Mucosa of stomach (tissue), 1 donor: Measurements from ENCODE around the gene PDE4B.

ENCODE experiments used
- H3K27me3 ChIP-seq: one replicate; pipeline ENCODE4 v1.7.0; 2013; ENCODE audit warnings: mild to moderate bottlenecking, low read length; ENCODE audit not compliant: control insufficient read depth, insufficient read depth
- H3K36me3 ChIP-seq: one replicate; pipeline ENCODE4 v1.7.0; 2013; ENCODE audit warnings: low read length; ENCODE audit not compliant: control insufficient read depth, insufficient read depth
- H3K4me1 ChIP-seq: one replicate; pipeline ENCODE4 v1.7.0; 2013; ENCODE audit warnings: mild to moderate bottlenecking, low read length; ENCODE audit not compliant: control insufficient read depth, insufficient read depth
- H3K4me3 ChIP-seq: one replicate; pipeline ENCODE4 v1.7.0; 2013; ENCODE audit warnings: low read length
- H3K9ac ChIP-seq: one replicate; pipeline ENCODE4 v1.7.0; 2013; ENCODE audit warnings: mild to moderate bottlenecking, low read length, moderate library complexity
- H3K9me3 ChIP-seq: one replicate; pipeline ENCODE4 v1.7.0; 2013; ENCODE audit warnings: mild to moderate bottlenecking, low read length, moderate library complexity; ENCODE audit not compliant: control insufficient read depth
- donor health status: Pancreatic carcinoma.

PDE4B gene

GRCh38 chr1:66372522-66373101, 579.9 kb downstream of the PDE4B start:
- no peak overlapping the region for H3K9ac ChIP-seq
- H3K4me1 ChIP-seq: no peaks in the 10 kb centered on the region
- no peaks in the 10 kb centered on the region for H3K36me3 ChIP-seq
- H3K27me3 ChIP-seq: no peaks in the 10 kb centered on the region
- no peak overlapping the region for H3K4me3 ChIP-seq
- H3K9me3 ChIP-seq: no peaks in the 10 kb centered on the region

GRCh38 chr1:66373157-66373591, 580.5 kb downstream of the PDE4B start:
- no peak overlapping the region for H3K9ac ChIP-seq

DNA sequence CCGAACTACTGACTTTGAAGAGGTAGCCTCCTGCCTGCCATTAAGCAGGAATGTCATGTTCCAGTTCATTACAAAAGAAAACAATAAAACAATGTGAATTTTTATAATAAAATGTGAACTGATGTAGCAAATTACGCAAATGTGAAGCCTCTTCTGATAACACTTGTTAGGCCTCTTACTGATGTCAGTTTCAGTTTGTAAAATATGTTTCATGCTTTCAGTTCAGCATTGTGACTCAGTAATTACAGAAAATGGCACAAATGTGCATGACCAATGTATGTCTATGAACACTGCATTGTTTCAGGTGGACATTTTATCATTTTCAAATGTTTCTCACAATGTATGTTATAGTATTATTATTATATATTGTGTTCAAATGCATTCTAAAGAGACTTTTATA, 581.5 kb downstream of the PDE4B start:
- no peak overlapping the region for H3K9ac ChIP-seq
- H3K9me3 ChIP-seq: no peaks in the 10 kb centered on the region
- no peaks in the 10 kb centered on the region for H3K36me3 ChIP-seq
- H3K27me3 ChIP-seq: no peaks in the 10 kb centered on the region
- no peak overlapping the region for H3K4me3 ChIP-seq
- no peaks in the 10 kb centered on the region for H3K4me1 ChIP-seq

More at GRCh38 chr1:66373157-66373591, 580.5 kb downstream of the PDE4B start:
- H3K9me3 ChIP-seq: no peaks in the 10 kb centered on the region
- no peaks in the 10 kb centered on the region for H3K4me1 ChIP-seq
- H3K27me3 ChIP-seq: no peaks in the 10 kb centered on the region
- H3K36me3 ChIP-seq: no peaks in the 10 kb centered on the region
- no peak overlapping the region for H3K4me3 ChIP-seq

DNA sequence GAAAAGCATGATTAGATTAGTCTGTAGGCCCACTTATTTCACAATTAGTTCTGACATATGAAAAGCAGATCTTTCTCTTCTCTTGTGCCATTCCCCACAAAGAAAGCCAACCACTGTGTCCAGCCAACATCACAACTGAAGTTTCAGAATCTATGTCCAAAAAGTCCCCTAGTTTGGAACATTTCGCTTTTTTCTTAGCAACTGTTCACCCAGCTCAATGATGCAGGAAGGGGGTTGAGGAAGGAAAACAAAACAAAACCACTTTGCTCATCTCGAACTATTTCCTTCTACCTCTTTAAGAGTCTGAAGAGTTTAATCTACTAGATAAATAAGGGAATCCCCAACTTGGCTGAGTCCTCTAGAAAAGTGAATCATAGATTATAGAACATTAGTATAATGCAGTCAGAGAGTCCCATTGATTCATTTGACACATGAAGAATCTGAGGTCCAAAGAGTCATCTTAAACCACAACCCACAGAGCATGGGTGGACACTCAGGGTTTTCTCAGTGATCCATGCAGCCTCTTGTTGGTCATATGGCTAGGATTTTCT, 581.9 kb downstream of the PDE4B start:
- Histone ChIP-seq H3K27me3 (no peaks in the 10 kb centered on the region), H3K4me3 (no peak overlapping the region), H3K36me3 (no peaks in the 10 kb centered on the region), H3K4me1 (no peaks in the 10 kb centered on the region), H3K9ac (no peak overlapping the region), H3K9me3 (no peaks in the 10 kb centered on the region)

- H3K4me1 ChIP-seq: no peaks in the 10 kb centered on the region
These were observed 582.4 kb downstream of the PDE4B start for GRCh38 chr1:66375125-66375524.

GRCh38 chr1:66380452-66381212, 587.9 kb downstream of the PDE4B start:
- Histone ChIP-seq H3K36me3 (no peaks in the 10 kb centered on the region), H3K9ac (no peak overlapping the region), H3K9me3 (no peaks in the 10 kb centered on the region), H3K4me3 (no peak overlapping the region), H3K27me3 (no peaks in the 10 kb centered on the region), H3K4me1 (no peaks in the 10 kb centered on the region)

More at GRCh38 chr1:66375125-66375524, 582.4 kb downstream of the PDE4B start:
- H3K9me3 ChIP-seq: no peaks in the 10 kb centered on the region
- H3K9ac ChIP-seq: no peak overlapping the region
- H3K27me3 ChIP-seq: no peaks in the 10 kb centered on the region
- no peaks in the 10 kb centered on the region for H3K36me3 ChIP-seq
- H3K4me3 ChIP-seq: no peak overlapping the region

DNA sequence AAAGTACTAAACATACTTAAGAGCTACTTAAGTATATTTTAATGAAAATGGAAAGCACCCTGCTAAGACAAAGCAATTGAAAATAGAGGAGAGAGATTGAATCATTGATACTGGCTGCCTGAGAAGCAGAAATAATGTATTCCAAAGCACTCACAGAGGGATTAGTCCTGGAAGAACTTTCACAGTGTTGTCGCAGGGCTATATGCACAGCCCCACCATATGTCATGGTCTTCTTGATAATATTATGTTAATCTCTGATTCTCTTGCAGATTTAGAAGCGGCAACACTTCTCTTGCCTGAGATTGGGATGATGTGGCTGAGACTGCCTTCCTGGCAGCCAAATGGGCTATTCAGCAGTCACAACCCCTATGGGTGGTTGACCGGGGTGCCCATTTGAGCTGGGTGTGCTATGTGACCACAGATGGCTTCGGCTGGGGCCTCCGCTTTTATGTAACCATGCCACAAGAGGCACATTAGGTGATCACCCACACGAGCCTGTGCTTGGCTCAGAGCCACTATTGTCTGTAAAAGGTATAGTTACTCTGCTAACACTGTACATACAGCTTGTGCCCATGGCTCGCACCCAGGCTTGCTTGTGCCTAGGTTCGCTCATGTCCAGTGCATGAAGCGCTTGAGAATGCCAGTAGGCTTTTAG, 589.1 kb downstream of the PDE4B start:
- no peaks in the 10 kb centered on the region for H3K9me3 ChIP-seq
- H3K36me3 ChIP-seq: no peaks in the 10 kb centered on the region
- H3K4me1 ChIP-seq: no peaks in the 10 kb centered on the region
- H3K27me3 ChIP-seq: no peaks in the 10 kb centered on the region
- H3K9ac ChIP-seq: no peak overlapping the region
- H3K4me3 ChIP-seq: no peak overlapping the region

GRCh38 chr1:66383168-66383567, 590.5 kb downstream of the PDE4B start:
- Histone ChIP-seq H3K4me3 (no peak overlapping the region), H3K9ac (no peak overlapping the region), H3K36me3 (no peaks in the 10 kb centered on the region), H3K9me3 (no peaks in the 10 kb centered on the region), H3K27me3 (no peaks in the 10 kb centered on the region), H3K4me1 (no peaks in the 10 kb centered on the region)

- no peak overlapping the region for H3K4me3 ChIP-seq
- no peaks in the 10 kb centered on the region for H3K27me3 ChIP-seq
- no peaks in the 10 kb centered on the region for H3K36me3 ChIP-seq
- H3K9me3 ChIP-seq: no peaks in the 10 kb centered on the region
- H3K9ac ChIP-seq: no peak overlapping the region
- no peaks in the 10 kb centered on the region for H3K4me1 ChIP-seq
These were observed 590.9 kb downstream of the PDE4B start for GRCh38 chr1:66383611-66384010.

DNA sequence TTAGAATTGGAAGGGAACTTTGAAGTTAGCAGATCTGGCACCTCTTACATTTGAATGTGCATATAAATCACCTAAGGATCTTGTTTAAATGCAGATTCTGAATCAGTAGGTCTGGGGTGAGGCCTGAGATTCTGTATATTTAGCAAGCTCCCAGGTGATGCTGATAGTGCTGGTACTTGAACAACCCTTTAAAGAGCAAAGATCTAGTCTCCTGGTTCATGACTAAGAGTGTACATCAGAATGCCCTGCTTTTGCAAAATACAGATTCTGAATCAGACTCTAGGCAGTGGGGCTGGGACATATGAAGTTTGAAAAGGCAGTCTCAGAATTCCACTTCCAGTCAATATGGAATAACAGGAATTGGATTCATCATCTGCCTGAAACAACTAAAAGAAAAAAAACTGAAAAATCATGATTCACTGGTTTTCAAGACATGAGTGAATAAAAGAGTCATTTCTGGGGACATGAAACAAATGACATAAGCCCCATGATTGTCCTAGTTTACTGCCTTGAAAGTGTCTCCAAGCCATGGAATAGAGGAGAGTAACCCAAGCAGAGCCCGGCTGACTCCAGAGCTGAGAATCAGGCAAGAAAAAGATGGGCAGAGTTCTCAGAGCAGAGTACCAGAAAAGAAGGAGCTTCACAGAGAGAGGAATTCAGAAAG, 591.7 kb downstream of the PDE4B start:
- Histone ChIP-seq H3K36me3 (no peaks in the 10 kb centered on the region), H3K9me3 (no peaks in the 10 kb centered on the region), H3K4me1 (no peaks in the 10 kb centered on the region), H3K4me3 (no peak overlapping the region), H3K27me3 (no peaks in the 10 kb centered on the region), H3K9ac (no peak overlapping the region)

DNA sequence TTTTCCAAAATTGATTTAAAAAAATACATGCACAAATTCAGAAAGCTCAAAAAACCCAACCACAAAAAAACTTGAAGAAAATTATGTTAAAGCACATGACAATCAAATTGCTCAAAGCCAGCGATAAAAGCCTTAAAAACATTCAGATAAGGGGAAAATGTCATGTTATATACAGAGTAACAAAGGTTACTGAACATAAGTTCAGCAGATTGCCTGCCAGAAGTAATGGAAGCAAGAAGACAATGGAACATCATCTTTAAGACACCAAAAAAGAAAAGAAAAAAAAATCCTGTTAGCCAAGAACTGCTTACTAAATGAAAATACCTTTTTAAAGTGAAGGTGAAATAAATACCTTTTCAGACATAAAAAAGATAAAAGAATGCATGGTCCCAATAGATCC, 594.0 kb downstream of the PDE4B start:
- no peak overlapping the region for H3K9ac ChIP-seq
- no peaks in the 10 kb centered on the region for H3K9me3 ChIP-seq
- H3K4me1 ChIP-seq: no peaks in the 10 kb centered on the region
- H3K27me3 ChIP-seq: no peaks in the 10 kb centered on the region
- no peaks in the 10 kb centered on the region for H3K36me3 ChIP-seq
- H3K4me3 ChIP-seq: no peak overlapping the region

GRCh38 chr1:66388913-66389312, 596.2 kb downstream of the PDE4B start:
- H3K9me3 ChIP-seq: no peaks in the 10 kb centered on the region
- no peak overlapping the region for H3K4me3 ChIP-seq
- H3K27me3 ChIP-seq: no peaks in the 10 kb centered on the region
- H3K36me3 ChIP-seq: no peaks in the 10 kb centered on the region
- H3K9ac ChIP-seq: no peak overlapping the region
- no peaks in the 10 kb centered on the region for H3K4me1 ChIP-seq
